GM12891 (cell line): Measurements from ENCODE around the gene LMF2. TPM values are rescaled to one million over a fixed set of nuclear protein-coding genes. Genes with fewer than 3 reads are reported as not detected.

Experiments
- DNase-seq: peaks from one replicate; pipeline ENCODE4 v3.0.0; 2011; ENCODE audit warnings: low spot score; ENCODE audit not compliant: insufficient read length
- FAIRE-seq: peaks from 2 replicates; lab custom pipeline; 2011; peaks lifted over from hg19 to GRCh38; lab: Jason Lieb, UNC
- PAX5 ChIP-seq: IDR thresholded peaks from 2 replicates; pipeline ENCODE4 v1.6.1; 2011; ENCODE audit warnings: low read length, moderate library complexity, mild to moderate bottlenecking; ENCODE audit not compliant: insufficient read depth, severe bottlenecking
- POLR2A ChIP-seq: IDR thresholded peaks from 2 replicates; pipeline ENCODE4 v1.6.1; 2011; ENCODE audit warnings: low read depth, low read length, control low read depth
- POLR2AphosphoS5 ChIP-seq: IDR thresholded peaks from 2 replicates; pipeline ENCODE4 v1.6.1; 2011; ENCODE audit warnings: low read depth, low read length, control low read depth
- POU2F2 ChIP-seq: IDR thresholded peaks from 2 replicates; pipeline ENCODE4 v1.6.1; 2011; ENCODE audit warnings: low read depth, mild to moderate bottlenecking, control low read depth, low read length, moderate library complexity
- SPI1 ChIP-seq: IDR thresholded peaks from 2 replicates; pipeline ENCODE4 v1.6.1; 2011; ENCODE audit warnings: low read depth, low read length, control low read depth
- TAF1 ChIP-seq: IDR thresholded peaks from 2 replicates; pipeline ENCODE4 v1.6.1; 2011; ENCODE audit warnings: low read depth, low read length, control low read depth
- polyA plus RNA-seq: library from polyadenylated mRNA; unstranded; fragments of >200 nt; gene quantifications from one replicate; pipeline ENCODE4 v1.2.1, GENCODE V29; 2012; ENCODE audit warnings: low read depth, missing spikeins, inconsistent platforms; ENCODE audit not compliant: missing spikeins

Gene LMF2, protein sequence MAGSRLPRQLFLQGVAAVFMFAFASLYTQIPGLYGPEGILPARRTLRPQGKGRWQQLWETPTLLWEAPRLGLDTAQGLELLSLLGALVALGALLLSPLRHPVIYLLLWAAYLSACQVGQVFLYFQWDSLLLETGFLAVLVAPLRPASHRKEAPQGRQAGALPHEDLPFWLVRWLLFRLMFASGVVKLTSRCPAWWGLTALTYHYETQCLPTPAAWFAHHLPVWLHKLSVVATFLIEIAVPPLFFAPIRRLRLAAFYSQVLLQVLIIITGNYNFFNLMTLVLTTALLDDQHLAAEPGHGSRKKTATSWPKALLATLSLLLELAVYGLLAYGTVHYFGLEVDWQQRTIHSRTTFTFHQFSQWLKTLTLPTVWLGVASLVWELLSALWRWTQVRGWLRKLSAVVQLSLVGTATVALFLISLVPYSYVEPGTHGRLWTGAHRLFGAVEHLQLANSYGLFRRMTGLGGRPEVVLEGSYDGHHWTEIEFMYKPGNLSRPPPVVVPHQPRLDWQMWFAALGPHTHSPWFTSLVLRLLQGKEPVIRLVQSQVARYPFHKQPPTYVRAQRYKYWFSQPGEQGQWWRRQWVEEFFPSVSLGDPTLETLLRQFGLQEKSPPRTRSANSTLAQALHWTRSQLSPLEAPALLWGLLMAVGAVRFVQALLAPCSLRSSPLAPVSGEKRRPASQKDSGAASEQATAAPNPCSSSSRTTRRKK
- polyA plus RNA-seq: 29.2 TPM

DNA sequence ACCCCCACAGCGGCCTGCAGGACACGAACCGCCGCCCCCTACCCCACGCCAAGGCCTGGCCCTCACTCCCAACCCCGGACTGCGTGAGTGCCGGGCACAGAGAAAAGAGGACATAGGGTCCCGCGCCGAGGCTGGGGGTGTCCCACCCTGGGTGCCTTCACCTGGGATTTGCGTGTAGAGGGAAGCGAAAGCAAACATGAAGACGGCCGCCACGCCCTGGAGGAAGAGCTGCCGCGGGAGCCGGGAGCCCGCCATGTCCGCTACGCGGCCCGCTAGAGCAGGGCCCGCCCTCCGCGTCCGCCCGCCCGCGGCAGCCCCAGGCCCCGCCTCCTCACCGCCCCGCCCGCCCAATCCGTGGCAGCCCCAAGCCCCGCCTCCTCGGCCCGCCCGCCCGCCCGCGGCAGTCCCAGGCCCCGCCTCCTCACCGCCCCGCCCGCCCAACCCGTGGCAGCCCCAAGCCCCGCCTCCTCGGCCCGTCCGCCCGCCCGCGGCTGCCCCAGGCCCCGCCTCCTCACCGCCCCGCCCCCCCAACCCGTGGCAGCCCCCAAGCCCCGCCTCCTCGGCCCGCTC is at the start of gene LMF2:
Gene LMF2 (minus strand): TSS at position 282 of the 570 bp plus-strand sequence. CDS start 27 bp downstream, at position 255.
- DNase-seq: peak; percentile 99
- TF ChIP-seq TAF1 (peak; percentile 36; the same call in 1 of the 2 replicates), POLR2A (0 out of 2 replicates have a peak, but pooled peaks have one; percentile 40), POU2F2 (no peak), SPI1 (no peak), POLR2AphosphoS5 (peak; percentile 2; the same call in 1 of the 2 replicates)
- FAIRE-seq: peak; percentile 93

- DNase-seq (no peak), FAIRE-seq (no peak)
- no peak for TF ChIP-seq POU2F2
- no peak for TF ChIP-seq TAF1
- no peak for TF ChIP-seq POLR2A
- TF ChIP-seq SPI1: no peak
- no peak for TF ChIP-seq POLR2AphosphoS5
- TF ChIP-seq PAX5: no peak
Measured at GRCh38 chr22:50556703-50557102, 49.2 kb upstream of the LMF2 start.

DNA sequence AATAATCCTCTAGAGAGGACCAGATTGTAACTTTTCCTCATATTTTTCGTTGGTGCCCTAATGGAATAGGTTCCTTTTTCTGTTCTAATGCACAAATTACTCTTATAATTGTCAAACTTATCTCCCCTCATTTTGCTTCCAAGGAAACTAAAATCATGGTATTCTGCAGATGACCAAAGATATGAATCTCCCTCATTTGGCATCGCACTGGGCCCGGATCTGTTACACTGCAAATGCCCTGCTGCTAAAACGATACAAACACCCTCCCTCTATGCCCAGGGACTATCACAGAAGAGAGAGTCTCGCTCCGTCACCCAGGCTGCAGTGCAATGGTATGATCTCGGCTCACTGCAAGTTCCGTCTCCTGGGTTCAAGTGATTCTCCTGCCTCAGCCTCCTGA is 45.8 kb upstream of the LMF2 start:
- no peak for DNase-seq
- no peak for FAIRE-seq
- no peak for TF ChIP-seq TAF1

DNA sequence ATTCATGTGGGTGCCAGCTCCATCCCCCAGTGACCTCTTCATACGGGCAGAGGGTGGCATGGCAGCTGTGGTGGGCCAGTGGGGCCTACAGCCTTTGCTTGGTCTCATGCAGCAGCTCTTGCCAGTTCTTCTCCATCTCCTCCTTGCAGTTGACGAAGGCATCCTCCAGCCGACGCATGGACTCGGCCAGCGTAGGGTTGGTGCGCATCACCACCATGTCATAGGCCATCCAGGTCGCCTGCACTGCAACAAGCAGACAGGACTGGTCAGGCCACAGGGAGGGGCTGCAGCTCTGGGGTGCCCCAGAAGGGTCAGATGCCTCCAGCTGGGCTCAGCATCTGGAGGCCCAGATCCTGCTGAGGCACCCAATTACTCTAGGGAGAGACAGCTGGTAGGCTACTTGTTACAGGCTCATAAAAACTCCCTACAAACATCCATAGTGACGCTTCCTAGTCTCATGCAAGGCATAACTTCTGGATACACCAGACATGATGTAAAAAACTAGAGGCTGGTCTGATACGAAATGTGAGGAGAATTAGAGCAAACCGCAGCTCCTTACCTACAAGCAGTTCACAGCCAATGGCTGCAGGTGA is 43.8 kb upstream of the LMF2 start:
- no peak for FAIRE-seq

GRCh38 chr22:50550395-50550794 is 42.9 kb upstream of the LMF2 start:
- no peak for DNase-seq
- FAIRE-seq: no peak
- TF ChIP-seq SPI1 (no peak), POLR2A (no peak), POU2F2 (no peak), POLR2AphosphoS5 (no peak), PAX5 (no peak), TAF1 (no peak)

More for the DNA sequence above, 43.8 kb upstream of the LMF2 start:
- TF ChIP-seq POLR2AphosphoS5: no peak
- TF ChIP-seq POLR2A: no peak
- no peak for TF ChIP-seq POU2F2
- no peak for TF ChIP-seq PAX5
- TF ChIP-seq TAF1: no peak
- TF ChIP-seq SPI1: no peak
- no peak for DNase-seq

DNA sequence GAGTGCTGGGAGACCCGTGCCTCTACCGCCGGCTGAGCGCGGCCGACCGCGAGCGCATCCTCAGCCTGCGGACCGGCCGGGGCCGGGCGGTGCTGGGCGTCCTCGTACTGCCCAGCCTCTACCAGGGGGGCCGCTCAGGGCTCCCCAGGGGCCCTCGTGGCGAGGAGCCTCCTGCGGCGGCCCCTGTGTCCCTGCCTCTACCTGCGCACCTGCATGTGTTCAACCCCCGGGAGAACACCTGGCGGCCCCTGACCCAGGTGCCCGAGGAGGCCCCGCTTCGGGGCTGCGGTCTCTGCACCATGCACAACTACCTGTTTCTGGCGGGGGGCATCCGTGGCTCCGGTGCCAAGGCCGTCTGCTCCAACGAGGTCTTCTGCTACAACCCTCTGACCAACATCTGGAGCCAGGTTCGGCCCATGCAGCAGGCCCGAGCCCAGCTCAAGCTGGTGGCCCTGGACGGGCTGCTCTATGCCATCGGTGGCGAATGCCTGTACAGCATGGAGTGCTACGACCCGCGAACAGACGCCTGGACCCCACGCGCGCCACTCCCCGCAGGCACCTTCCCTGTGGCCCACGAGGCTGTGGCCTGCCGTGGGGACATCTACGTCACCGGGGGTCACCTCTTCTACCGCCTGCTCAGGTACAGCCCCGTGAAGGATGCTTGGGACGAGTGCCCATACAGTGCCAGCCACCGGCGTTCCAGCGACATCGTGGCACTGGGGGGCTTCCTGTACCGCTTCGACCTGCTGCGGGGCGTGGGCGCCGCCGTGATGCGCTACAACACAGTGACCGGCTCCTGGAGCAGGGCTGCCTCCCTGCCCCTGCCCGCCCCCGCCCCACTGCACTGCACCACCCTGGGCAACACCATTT is 41.7 kb upstream of the LMF2 start:
- FAIRE-seq (peak; percentile 68), DNase-seq (no peak)
- TF ChIP-seq SPI1 (no peak), POU2F2 (no peak), TAF1 (no peak), POLR2AphosphoS5 (no peak), POLR2A (no peak), PAX5 (no peak)

DNA sequence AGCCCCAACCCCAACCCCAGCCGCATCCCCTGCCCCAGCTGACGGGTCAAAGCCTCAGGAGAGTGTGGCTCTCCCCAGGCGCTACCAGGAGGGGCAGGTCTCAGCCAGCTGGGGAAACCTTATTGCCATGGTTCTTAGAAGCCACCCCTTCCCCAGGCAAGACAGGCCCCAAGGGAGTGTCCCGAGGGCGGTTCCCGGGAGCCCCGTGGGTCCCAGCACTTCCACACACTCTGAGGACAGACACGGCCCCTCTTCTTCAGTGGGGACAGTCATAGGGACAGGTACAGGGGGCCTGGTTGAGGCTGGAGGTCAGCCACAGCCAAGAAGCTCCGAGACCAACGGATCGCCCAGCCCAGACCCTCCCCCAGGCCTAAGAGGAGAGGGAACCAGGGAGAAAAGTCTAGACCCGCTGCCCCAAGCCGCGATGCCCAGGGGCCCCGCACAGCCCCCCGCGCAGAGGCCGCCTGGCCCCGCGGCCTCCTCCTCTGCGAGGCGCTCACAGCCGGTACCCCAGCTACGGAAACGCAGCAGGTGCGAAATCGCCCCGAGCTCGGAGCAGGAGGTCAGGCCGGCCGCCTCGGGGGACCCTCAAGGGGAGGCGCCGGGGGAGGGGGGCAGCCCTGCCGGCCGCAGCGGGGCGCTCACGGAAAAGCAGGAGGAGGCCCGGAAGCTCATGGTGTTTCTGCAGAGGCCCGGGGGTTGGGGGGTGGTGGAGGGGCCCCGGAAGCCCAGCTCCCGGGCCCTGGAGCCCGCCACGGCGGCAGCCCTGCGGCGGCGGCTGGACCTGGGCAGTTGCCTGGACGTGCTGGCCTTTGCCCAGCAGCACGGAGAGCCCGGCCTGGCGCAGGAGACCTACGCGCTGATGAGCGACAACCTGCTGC is 40.8 kb upstream of the LMF2 start:
- TF ChIP-seq POLR2A (peak; percentile 45; the same call in 1 of the 2 replicates), TAF1 (no peak)
- peak; percentile 89 for FAIRE-seq
- peak; percentile 81 for DNase-seq

GRCh38 chr22:50547263-50547985 is 39.9 kb upstream of the LMF2 start:
- FAIRE-seq (peak; percentile 47), DNase-seq (no peak)
- no peak for TF ChIP-seq POLR2A
- no peak for TF ChIP-seq PAX5
- TF ChIP-seq POLR2AphosphoS5: no peak
- no peak for TF ChIP-seq SPI1
